AG10803 (cell line): ENCODE measurements around the gene CCM2.

Source experiments
- DNase-seq: peaks from one replicate; pipeline ENCODE4 v3.0.0; 2010; ENCODE audit warnings: low read depth
- H3K4me3 ChIP-seq: 2 replicates; pipeline ENCODE4 v1.5.1; 2011; ENCODE audit warnings: mild to moderate bottlenecking, low read length, control low read depth
- TF ChIP-seq, protein P1 (sequence below): conservative IDR thresholded peaks from 2 replicates; pipeline ENCODE4 v1.5.1; 2011; ENCODE audit warnings: mild to moderate bottlenecking, low read length, control low read depth, inconsistent platforms

The CCM2 gene

GRCh38 chr7:45101748-45102147 lies 101.7 kb downstream of the CCM2 start:
- no peak overlapping the region for H3K4me3 ChIP-seq
- no peak for DNase-seq
- TF ChIP-seq, protein P1, sequence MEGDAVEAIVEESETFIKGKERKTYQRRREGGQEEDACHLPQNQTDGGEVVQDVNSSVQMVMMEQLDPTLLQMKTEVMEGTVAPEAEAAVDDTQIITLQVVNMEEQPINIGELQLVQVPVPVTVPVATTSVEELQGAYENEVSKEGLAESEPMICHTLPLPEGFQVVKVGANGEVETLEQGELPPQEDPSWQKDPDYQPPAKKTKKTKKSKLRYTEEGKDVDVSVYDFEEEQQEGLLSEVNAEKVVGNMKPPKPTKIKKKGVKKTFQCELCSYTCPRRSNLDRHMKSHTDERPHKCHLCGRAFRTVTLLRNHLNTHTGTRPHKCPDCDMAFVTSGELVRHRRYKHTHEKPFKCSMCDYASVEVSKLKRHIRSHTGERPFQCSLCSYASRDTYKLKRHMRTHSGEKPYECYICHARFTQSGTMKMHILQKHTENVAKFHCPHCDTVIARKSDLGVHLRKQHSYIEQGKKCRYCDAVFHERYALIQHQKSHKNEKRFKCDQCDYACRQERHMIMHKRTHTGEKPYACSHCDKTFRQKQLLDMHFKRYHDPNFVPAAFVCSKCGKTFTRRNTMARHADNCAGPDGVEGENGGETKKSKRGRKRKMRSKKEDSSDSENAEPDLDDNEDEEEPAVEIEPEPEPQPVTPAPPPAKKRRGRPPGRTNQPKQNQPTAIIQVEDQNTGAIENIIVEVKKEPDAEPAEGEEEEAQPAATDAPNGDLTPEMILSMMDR = no peak

DNA sequence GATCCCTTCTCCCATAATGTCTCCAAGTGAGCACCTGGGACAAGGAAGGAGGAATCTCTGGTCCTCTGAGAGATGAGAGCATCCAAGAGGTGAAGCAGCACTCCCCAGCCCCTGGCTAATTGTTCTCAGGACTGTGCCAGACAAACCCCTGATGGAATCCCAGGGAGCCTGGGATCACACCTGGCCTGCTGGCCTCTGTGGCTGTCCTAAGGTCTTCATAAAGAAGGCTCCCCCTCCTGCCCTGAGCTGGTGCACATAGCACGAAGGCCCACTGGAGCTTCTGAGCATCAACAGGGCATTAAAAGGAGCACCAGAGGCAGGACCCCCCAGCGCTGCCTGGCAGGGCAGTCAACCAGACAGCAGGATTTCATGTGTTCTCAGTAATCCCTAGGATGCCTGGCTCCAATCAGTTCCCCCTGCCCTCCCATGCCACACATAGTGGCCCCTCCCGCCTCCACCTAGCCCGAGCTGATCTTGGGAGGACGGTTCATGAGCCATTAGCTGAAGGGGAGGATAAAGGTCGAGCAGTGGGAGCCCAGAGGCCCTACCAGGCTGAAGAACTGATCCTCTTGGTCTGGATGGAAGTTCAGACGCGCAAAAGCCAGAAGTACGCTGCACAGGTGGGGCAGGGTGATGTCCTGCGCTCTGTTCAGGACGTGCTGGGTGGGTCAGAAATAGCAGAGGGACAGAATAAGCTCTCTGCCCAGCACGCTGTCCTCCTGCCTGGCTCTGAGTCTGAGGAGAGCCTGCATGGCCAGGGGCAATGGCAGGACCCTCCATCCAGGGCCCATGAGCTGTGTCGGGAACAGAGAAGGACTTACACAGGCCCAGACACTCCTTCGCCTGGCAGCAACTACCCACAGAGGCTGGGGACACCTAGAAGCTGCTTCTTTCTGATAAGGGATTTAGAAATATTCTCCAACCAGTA lies 103.0 kb downstream of the CCM2 start:
- no peak for DNase-seq
- no peak overlapping the region for H3K4me3 ChIP-seq
- TF ChIP-seq, protein P1 = no peak

DNA sequence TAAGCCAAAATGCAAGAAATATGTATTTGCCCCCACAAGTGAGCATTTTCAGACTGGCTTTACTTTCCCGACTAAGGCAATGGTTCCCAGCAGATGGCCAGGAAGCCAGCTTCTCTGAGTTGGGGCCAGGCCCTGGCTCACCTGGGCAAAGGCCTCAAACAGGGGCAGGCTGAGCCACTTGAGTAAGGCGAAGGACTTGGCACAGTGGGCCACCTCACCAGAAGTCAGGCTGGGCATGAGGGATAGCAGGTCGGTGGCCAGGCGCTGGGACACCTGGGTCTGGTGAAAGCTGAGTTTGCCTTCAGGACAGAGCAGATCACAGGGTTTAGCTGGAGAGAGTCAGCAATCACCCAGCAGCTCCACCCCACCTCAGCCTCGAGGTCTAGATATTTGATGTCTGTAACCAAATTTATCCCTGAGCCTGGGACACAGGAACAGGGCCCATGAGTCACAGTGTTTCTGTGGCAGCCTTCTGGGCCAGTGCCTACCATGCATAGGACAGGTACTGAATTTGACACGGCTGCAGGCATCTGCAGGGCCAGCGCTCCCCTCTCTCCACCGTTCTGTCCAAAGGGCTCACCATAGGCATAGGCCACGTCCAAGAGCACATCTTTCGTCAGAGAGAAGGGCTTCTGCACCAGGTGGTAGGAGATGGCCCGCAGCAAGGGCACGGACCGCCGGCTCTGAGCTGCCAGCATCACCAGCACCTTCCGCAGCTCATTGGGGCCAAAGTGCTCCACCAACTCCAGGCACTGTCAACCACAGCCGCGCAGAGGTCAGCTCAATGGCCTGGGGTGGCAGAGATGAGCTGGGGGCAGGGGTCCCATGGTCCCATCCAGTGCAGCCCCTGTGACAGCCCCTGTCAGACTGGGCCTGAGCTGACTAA lies 104.2 kb downstream of the CCM2 start:
- TF ChIP-seq, protein P1 = no peak
- H3K4me3 ChIP-seq = no peak overlapping the region
- no peak for DNase-seq

DNA sequence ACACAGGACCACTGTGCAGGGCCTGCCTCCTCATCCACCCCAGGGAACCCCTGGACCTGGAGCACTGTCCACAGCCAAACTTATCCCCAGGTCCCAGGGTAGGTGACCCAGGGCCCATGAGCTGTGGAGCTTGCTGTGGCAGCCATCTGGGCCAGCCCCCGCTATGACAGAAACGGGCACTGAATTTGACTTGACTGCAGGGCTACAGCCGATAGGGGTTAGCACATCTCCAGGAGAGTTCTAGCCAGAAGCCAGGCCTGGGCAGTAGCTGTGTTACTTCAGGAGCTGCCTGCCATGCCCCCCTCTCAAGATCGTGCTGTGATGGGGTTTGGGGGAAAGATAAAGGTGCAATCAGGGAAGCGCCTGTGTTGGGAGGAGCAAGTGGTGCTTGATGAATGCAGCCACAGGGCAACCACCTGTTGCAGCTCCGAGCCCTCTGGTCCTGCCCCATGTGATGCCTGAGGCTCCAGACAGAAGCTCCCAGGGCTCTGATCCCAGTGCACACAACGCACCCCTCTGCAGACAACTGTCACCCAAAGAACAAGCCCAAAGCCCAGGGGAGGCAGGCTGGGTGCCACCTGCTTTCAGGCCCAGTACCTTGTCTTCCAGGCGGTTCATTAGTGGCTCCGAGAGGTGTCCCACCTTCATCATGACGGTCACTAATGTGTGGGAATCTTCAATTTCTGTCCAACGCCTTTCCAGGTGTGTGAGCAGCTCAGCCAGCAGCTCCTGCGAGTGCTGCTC lies 105.0 kb downstream of the CCM2 start:
- DNase-seq = no peak
- no peak overlapping the region for H3K4me3 ChIP-seq
- TF ChIP-seq, protein P1 = no peak

DNA sequence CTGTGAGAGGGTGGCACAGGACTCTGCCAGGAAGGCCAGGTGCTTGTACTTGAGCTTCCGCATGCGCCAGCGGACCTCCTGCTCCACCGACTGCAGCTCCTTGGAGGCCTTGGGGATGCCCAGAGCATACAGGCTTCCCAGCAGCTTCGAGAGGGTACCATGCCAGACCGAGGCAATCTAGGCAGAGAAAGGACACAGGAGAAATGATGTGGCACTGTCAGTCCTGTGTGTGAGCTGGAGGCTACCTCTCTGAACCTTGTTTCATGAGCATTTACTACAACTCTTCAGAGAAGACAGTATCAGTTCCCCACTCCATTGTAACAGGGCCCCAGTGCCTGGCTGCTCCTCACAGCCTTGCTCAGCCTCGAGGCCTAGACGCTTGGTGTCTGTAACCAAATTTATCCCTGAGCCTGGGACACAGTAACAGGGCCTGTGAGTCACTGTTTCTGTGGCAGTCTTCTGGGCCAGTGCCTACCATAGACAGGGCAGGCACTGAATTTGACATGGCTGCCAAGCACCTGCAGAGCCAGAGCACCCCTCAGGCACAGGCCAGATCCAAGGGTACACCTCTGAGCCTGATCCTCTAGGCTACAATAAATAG lies 105.7 kb downstream of the CCM2 start:
- TF ChIP-seq, protein P1 = no peak
- DNase-seq = no peak
- H3K4me3 ChIP-seq = no peak overlapping the region

- no peak for DNase-seq
- H3K4me3 ChIP-seq = no peak overlapping the region
- TF ChIP-seq, protein P1 = no peak
Observed at GRCh38 chr7:45106820-45107219, 106.8 kb downstream of the CCM2 start.
